H1 (cell line): ENCODE data around the gene GAGE12J. TPM values are rescaled to one million over a fixed set of nuclear protein-coding genes. Genes with fewer than 3 reads are reported as not detected.

Experiments
- polyA plus RNA-seq, 7 experiments: library from polyadenylated mRNA; depleted of rRNA in 3 of 7; stranded (reverse) in 5 of 7; unstranded in 2 of 7; fragments of >200 nt in 5 of 7; fragments of 200-250 nt in 2 of 7; gene quantifications; 1 replicate in 5 of 7; 2 replicates in 1 of 7; 4 replicates in 1 of 7; pipeline versions ENCODE4 v1.2.1 to v1.2.3, GENCODE V29; 2011 to 2013; ENCODE audit warnings: missing spikeins in 2 of 7, mixed read lengths in 2 of 7
- total RNA-seq: library from RNA; stranded (reverse); fragmentation: NEBNext Ultra II Directional; extraction: Animal tissue kit (Norgen Biotek cat#: 25700); gene quantifications from 2 replicates; pipeline ENCODE4 v1.2.1, GENCODE V29; 2021

GAGE12J gene
- total and polyA plus RNA-seq, 2 of the 8 experiments (the other 6 are each of a cell fraction or from before 2014, with no cell fraction given), result not detected

Other genes starting within 250 kb of the GAGE12J start
- gene PRAF2, start 248.0 kb upstream of the GAGE12J start, total RNA-seq, result 11.3 and 12.1 TPM in 2 replicates
- 15.4 and 18.9 TPM in 2 replicates for gene PRAF2, start 248.0 kb upstream of the GAGE12J start, polyA plus RNA-seq (2011; rRNA removed)
- gene WDR45, start 242.2 kb upstream of the GAGE12J start, total RNA-seq, result 26.0 and 27.9 TPM in 2 replicates
- 49.7 and 50.6 TPM in 2 replicates for gene WDR45, start 242.2 kb upstream of the GAGE12J start, polyA plus RNA-seq (2011; rRNA removed)
- 16.8 and 17.9 TPM in 2 replicates for gene GPKOW, start 198.3 kb upstream of the GAGE12J start, total RNA-seq
- gene GPKOW, start 198.3 kb upstream of the GAGE12J start, polyA plus RNA-seq (2011; rRNA removed), result 11.9 and 14.0 TPM in 2 replicates
- 0.37 and 0.46 TPM in 2 replicates for gene MAGIX, start 159.3 kb upstream of the GAGE12J start, total RNA-seq
- gene MAGIX, start 159.3 kb upstream of the GAGE12J start, polyA plus RNA-seq (2011; rRNA removed), result 1.1 and 1.9 TPM in 2 replicates
- 9.0 and 10.3 TPM in 2 replicates for gene PLP2, start 150.1 kb upstream of the GAGE12J start, total RNA-seq
- gene PLP2, start 150.1 kb upstream of the GAGE12J start, polyA plus RNA-seq (2011; rRNA removed), result 23.4 and 25.6 TPM in 2 replicates
- 8.4 and 10.6 TPM in 2 replicates for gene PRICKLE3, start 135.7 kb upstream of the GAGE12J start, total RNA-seq
- 9.1 and 15.1 TPM in 2 replicates for gene PRICKLE3, start 135.7 kb upstream of the GAGE12J start, polyA plus RNA-seq (2011; rRNA removed)
- gene SYP, start 121.8 kb upstream of the GAGE12J start, total RNA-seq, result 10.2 and 10.8 TPM in 2 replicates
- 4.3 and 7.2 TPM in 2 replicates for gene SYP, start 121.8 kb upstream of the GAGE12J start, polyA plus RNA-seq (2011; rRNA removed)
- 0.77 and 0.84 TPM in 2 replicates for gene CACNA1F, start 88.7 kb upstream of the GAGE12J start, total RNA-seq
- gene CACNA1F, start 88.7 kb upstream of the GAGE12J start, polyA plus RNA-seq (2011; rRNA removed), result 0.59 and 1.7 TPM in 2 replicates
- 7.3 and 8.0 TPM in 2 replicates for gene CCDC22, start 86.6 kb upstream of the GAGE12J start, total RNA-seq
- gene CCDC22, start 86.6 kb upstream of the GAGE12J start, polyA plus RNA-seq (2011; rRNA removed), result 13.9 and 19.0 TPM in 2 replicates
- gene FOXP3, start 57.3 kb upstream of the GAGE12J start, total RNA-seq, result 0.23 and 0.37 TPM in 2 replicates
- 0.54 and 0.67 TPM in 2 replicates for gene FOXP3, start 57.3 kb upstream of the GAGE12J start, polyA plus RNA-seq (2011; rRNA removed)
- 6.1 and 6.8 TPM in 2 replicates for gene PPP1R3F, start 52.2 kb upstream of the GAGE12J start, total RNA-seq
- gene PPP1R3F, start 52.2 kb upstream of the GAGE12J start, polyA plus RNA-seq (2011; rRNA removed), result 5.1 and 6.2 TPM in 2 replicates
- gene GAGE10, start 18.4 kb upstream of the GAGE12J start, total RNA-seq, result not detected in 2 replicates
- gene GAGE10, start 18.4 kb upstream of the GAGE12J start, polyA plus RNA-seq (2011; rRNA removed), result not detected in 2 replicates
- not detected in 2 replicates for gene GAGE13, start 9.5 kb downstream of the GAGE12J start, total RNA-seq
- gene GAGE13, start 9.5 kb downstream of the GAGE12J start, polyA plus RNA-seq (2011; rRNA removed), result not detected in 2 replicates
- gene GAGE12C, start 210.1 kb downstream of the GAGE12J start, total RNA-seq, result not detected in 2 replicates
- gene GAGE12C, start 210.1 kb downstream of the GAGE12J start, polyA plus RNA-seq (2011; rRNA removed), result not detected in 2 replicates
- not detected in 2 replicates for gene GAGE12D, start 219.7 kb downstream of the GAGE12J start, total RNA-seq
- not detected in 2 replicates for gene GAGE12D, start 219.7 kb downstream of the GAGE12J start, polyA plus RNA-seq (2011; rRNA removed)
- not detected in 2 replicates for gene GAGE12E, start 229.3 kb downstream of the GAGE12J start, total RNA-seq
- not detected in 2 replicates for gene GAGE12E, start 229.3 kb downstream of the GAGE12J start, polyA plus RNA-seq (2011; rRNA removed)
- gene GAGE12F, start 238.8 kb downstream of the GAGE12J start, total RNA-seq, result not detected in 2 replicates
- gene GAGE12F, start 238.8 kb downstream of the GAGE12J start, polyA plus RNA-seq (2011; rRNA removed), result not detected in 2 replicates
- gene GAGE12G, start 248.4 kb downstream of the GAGE12J start, total RNA-seq, result not detected in 2 replicates
- not detected in 2 replicates for gene GAGE12G, start 248.4 kb downstream of the GAGE12J start, polyA plus RNA-seq (2011; rRNA removed)